GM12878 (cell line): ENCODE measurements around the gene RUFY3. TPM values are rescaled to one million over a fixed set of nuclear protein-coding genes. Genes with fewer than 3 reads are reported as not detected.

Experiments
- ATAC-seq: fragments of 200-7000 bp; cut with Tn5 transposase; 3 replicates; pipeline ENCODE4 v1.9.1; 2020; ENCODE audit warnings: mild to moderate bottlenecking, moderate library complexity
- BruUV-seq: library from RNA; stranded (reverse); fragments of 400-500 nt; replicated peaks from 2 replicates; lab custom pipeline; 2021; lab: Mats Ljungman, UMichigan
- CTCF ChIA-PET: fragments of 300-600 bp; sonication (Branson Sonifier 250); formaldehyde crosslinking; extraction: SDS; loops from one replicate; lab custom pipeline; 2021; ENCODE audit warnings: inconsistent platforms; lab: Yijun Ruan, JAX
- POLR2A ChIA-PET: fragments of 350-600 bp; formaldehyde crosslinking; extraction: SDS; loops from one replicate; lab custom pipeline; 2021; ENCODE audit warnings: inconsistent platforms; lab: Charles Lee
- RAD21 ChIA-PET: fragments of 300-600 bp; sonication (Branson Sonifier 250); formaldehyde crosslinking; loops from one replicate; lab custom pipeline; 2023; ENCODE audit warnings: antibody characterized with exemption; ENCODE audit not compliant: unreplicated experiment; lab: Charles Lee
- SMC1A ChIA-PET: fragments of 300-600 bp; sonication (Branson Sonifier 250); formaldehyde crosslinking; loops from one replicate; lab custom pipeline; 2023; ENCODE audit not compliant: unreplicated experiment, uncharacterized antibody; lab: Charles Lee
- DNase-seq: peaks from one replicate; pipeline ENCODE4 v3.0.0-alpha.2; 2011; ENCODE audit warnings: low read depth, low spot score
- FAIRE-seq: peaks from 3 replicates; lab custom pipeline; 2011; peaks lifted over from hg19 to GRCh38; lab: Jason Lieb, UNC
- H2AFZ ChIP-seq: 2 replicates; pipeline ENCODE4 v1.6.0; 2011; ENCODE audit warnings: low read depth, low read length, control low read depth; ENCODE audit not compliant: control insufficient read depth
- H3K27ac ChIP-seq: 2 replicates; pipeline ENCODE4 v1.5.1; 2011; ENCODE audit warnings: control low read depth; ENCODE audit not compliant: control insufficient read depth, insufficient read depth
- H3K27me3 ChIP-seq, 2 experiments: replicated peaks in 1 of 2; 2 replicates each; pipeline versions ENCODE4 v1.6.0 to v1.6.1; 2011; ENCODE audit warnings: low read length in 1 of 2; ENCODE audit not compliant: control insufficient read depth in 2 of 2, insufficient read depth in 2 of 2
- H3K36me3 ChIP-seq, 2 experiments: 2 replicates each; pipeline ENCODE4 v1.5.1; 2011; ENCODE audit warnings: low read length in 1 of 2; ENCODE audit not compliant: control insufficient read depth in 2 of 2, insufficient read depth in 2 of 2
- H3K4me1 ChIP-seq: 2 replicates; pipeline ENCODE4 v1.6.1; 2011; ENCODE audit warnings: mild to moderate bottlenecking, low read length, moderate library complexity, mixed read lengths; ENCODE audit not compliant: control insufficient read depth, insufficient read depth
- H3K4me2 ChIP-seq: 2 replicates; pipeline ENCODE4 v1.6.0; 2011; ENCODE audit warnings: control low read depth; ENCODE audit not compliant: control insufficient read depth, insufficient read depth
- H3K4me3 ChIP-seq: fragments of 200-600 bp; sonication (generic); 2 replicates; pipeline ENCODE4 v1.5.1; 2016
- H3K79me2 ChIP-seq: 2 replicates; pipeline ENCODE4 v1.6.0; 2011; ENCODE audit warnings: low read length; ENCODE audit not compliant: control insufficient read depth, insufficient read depth
- H3K9ac ChIP-seq: 2 replicates; pipeline ENCODE4 v1.8.0; 2011; ENCODE audit warnings: low read length, control low read depth, mixed read lengths; ENCODE audit not compliant: control insufficient read depth, insufficient read depth
- H3K9me3 ChIP-seq: replicated peaks from 3 replicates; pipeline ENCODE4 v1.5.1; 2011; ENCODE audit warnings: mild to moderate bottlenecking, low read length; ENCODE audit not compliant: control insufficient read depth, insufficient read depth
- H4K20me1 ChIP-seq: 2 replicates; pipeline ENCODE4 v1.6.0; 2011; ENCODE audit not compliant: control insufficient read depth, insufficient read depth
- ATF7 ChIP-seq: fragments of 450-650 bp; IDR thresholded peaks from 2 replicates; pipeline ENCODE4 v1.6.1; 2016; ENCODE audit warnings: low read depth, mild to moderate bottlenecking
- FOXM1 ChIP-seq: IDR thresholded peaks from 2 replicates; pipeline ENCODE4 v1.6.1; 2012; ENCODE audit warnings: low read depth, mild to moderate bottlenecking, inconsistent platforms, low read length, moderate library complexity
- IKZF1 ChIP-seq: fragments of 450-650 bp; conservative IDR thresholded peaks from 2 replicates; pipeline ENCODE4 v1.6.1; 2017; ENCODE audit warnings: antibody characterized with exemption, mild to moderate bottlenecking
- MEF2A ChIP-seq: IDR thresholded peaks from 2 replicates; pipeline ENCODE4 v1.6.1; 2011; ENCODE audit warnings: low read depth, mild to moderate bottlenecking, low read length, moderate library complexity; ENCODE audit not compliant: insufficient read depth
- MEF2B ChIP-seq: fragments of 450-650 bp; IDR thresholded peaks from 2 replicates; pipeline ENCODE4 v1.6.1; 2018; ENCODE audit warnings: mild to moderate bottlenecking, moderate library complexity; ENCODE audit not compliant: partially characterized antibody, poor library complexity, severe bottlenecking
- MTA2 ChIP-seq: fragments of 450-650 bp; IDR thresholded peaks from 2 replicates; pipeline ENCODE4 v1.6.1; 2016; ENCODE audit warnings: low read depth, mild to moderate bottlenecking, moderate library complexity
- MXI1 ChIP-seq: fragments of 150-350 bp; IDR thresholded peaks from 2 replicates; pipeline ENCODE4 v1.6.1; 2011; ENCODE audit warnings: low read depth, mild to moderate bottlenecking, inconsistent platforms, low read length, improper control_type of control experiment
- NFIC ChIP-seq: IDR thresholded peaks from 2 replicates; pipeline ENCODE4 v1.6.1; 2012; ENCODE audit warnings: low read depth, mild to moderate bottlenecking, inconsistent platforms, low read length, moderate library complexity
- RBBP5 ChIP-seq: fragments of 200-600 bp; sonication (generic); conservative IDR thresholded peaks from 2 replicates; pipeline ENCODE4 v1.6.1; 2016
- RUNX3 ChIP-seq: IDR thresholded peaks from 2 replicates; pipeline ENCODE4 v1.6.1; 2012; ENCODE audit warnings: low read length, inconsistent platforms
- TBL1XR1 ChIP-seq: IDR thresholded peaks from 2 replicates; pipeline ENCODE4 v1.6.1; 2012; ENCODE audit warnings: low read depth, low read length, improper control_type of control experiment
- in situ Hi-C: fragments of 300-500 bp; cut with MboI; formaldehyde crosslinking; loops from 9 replicates; pipeline ENCODE4 v1.14.3; 2018; ENCODE audit warnings: mixed read lengths
- intact Hi-C: fragments of 100-400 bp; cut with micrococcal nuclease; formaldehyde crosslinking; loops from one replicate; pipeline ENCODE4 v1.14.2; 2022; ENCODE audit not compliant: unreplicated experiment
- polyA plus RNA-seq, 11 experiments: library from polyadenylated mRNA; depleted of rRNA in 4 of 11; unstranded in 6 of 11; stranded (reverse) in 5 of 11; fragments of >200 nt; fragmentation: Nextera tagmentation in 4 of 11; fragmentation: Illumina TruSeq in 1 of 11; extraction: Ambion mirVana in 4 of 11; extraction: Trizol in 1 of 11; gene quantifications; 1 replicate in 1 of 11; 2 replicates in 10 of 11; pipeline versions ENCODE4 v1.2.1 to v1.2.3, GENCODE V29; 2011 to 2016; ENCODE audit warnings: inconsistent platforms in 2 of 11, missing spikeins in 2 of 11, low read depth in 1 of 11
- total RNA-seq, 4 experiments: library from RNA; depleted of rRNA in 3 of 4; stranded (reverse); fragments of >200 nt in 3 of 4; fragmentation: Illumina TruSeq in 1 of 4; extraction: Trizol in 1 of 4; gene quantifications; 2 replicates each; pipeline versions ENCODE4 v1.2.1 to v1.2.3, GENCODE V29; 2013 to 2021
- TF ChIP-seq, protein P1 (sequence below): fragments of 450-650 bp; IDR thresholded peaks from 2 replicates; pipeline ENCODE4 v1.6.1; 2017; ENCODE audit warnings: mild to moderate bottlenecking, low read depth, inconsistent platforms; ENCODE audit not compliant: poor library complexity, severe bottlenecking
- TF ChIP-seq, protein P2 (sequence below): fragments of 450-650 bp; IDR thresholded peaks from 2 replicates; pipeline ENCODE4 v1.6.1; 2016; ENCODE audit warnings: mild to moderate bottlenecking
- TF ChIP-seq, protein P3 (sequence below): IDR thresholded peaks from 2 replicates; pipeline ENCODE4 v1.6.1; 2012; ENCODE audit warnings: low read length, inconsistent platforms

The RUFY3 gene
- total and polyA plus RNA-seq, 10 of the 15 experiments (the other 5 are each of a cell fraction or from before 2014, with no cell fraction given), result 5.1 to 28.3 (median 13.1) TPM

DNA sequence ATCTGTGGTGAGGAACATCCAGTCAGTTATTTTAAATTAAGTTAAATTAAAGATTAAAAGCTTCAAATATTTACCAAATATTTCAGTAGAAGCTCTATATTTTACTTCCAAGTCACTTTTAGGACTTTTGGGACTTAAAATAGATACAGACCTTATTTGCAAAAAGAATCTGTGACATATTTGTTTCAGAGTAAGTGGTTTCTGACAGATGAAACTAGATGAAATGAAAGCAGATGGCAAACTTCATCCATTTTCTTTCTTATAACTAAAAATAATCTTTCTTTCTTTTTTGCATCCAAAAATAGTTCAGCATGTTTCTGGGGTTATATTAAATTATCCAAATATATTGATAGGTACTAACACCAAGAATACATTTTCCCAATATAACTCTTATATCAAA lies 40.1 kb upstream of the RUFY3 start:
- Histone ChIP-seq H2AFZ (no peak overlapping the region), H3K4me2 (peak overlapping the region; percentile 7; the same call in 1 of the 2 replicates), H3K27me3 (no peaks in the 10 kb centered on the region), H3K4me1 (peaks cover 43% of the 10 kb centered on the region), H3K27ac (peak overlapping the region; percentile 74; the same call in 1 of the 2 replicates), H3K9me3 (no peaks in the 10 kb centered on the region), H3K79me2 (no peaks in the 10 kb centered on the region; the same call in 1 of the 2 replicates), H4K20me1 (no peaks in the 10 kb centered on the region), H3K9ac (no peak overlapping the region), H3K4me3 (no peak overlapping the region), H3K36me3 (no peaks in the 10 kb centered on the region)
- SMC1A ChIA-PET, result interaction anchor here (1.3 to 12.8 kb wide), 8 partner anchors 9 to 74 kb away, joined by 3 to 170 read pairs (median 6); partner anchors contain the start of gene JCHAIN
- TF ChIP-seq IKZF1, result no peak
- TF ChIP-seq TBL1XR1, result peak; percentile 76
- no peak for TF ChIP-seq RBBP5
- TF ChIP-seq, protein P1, sequence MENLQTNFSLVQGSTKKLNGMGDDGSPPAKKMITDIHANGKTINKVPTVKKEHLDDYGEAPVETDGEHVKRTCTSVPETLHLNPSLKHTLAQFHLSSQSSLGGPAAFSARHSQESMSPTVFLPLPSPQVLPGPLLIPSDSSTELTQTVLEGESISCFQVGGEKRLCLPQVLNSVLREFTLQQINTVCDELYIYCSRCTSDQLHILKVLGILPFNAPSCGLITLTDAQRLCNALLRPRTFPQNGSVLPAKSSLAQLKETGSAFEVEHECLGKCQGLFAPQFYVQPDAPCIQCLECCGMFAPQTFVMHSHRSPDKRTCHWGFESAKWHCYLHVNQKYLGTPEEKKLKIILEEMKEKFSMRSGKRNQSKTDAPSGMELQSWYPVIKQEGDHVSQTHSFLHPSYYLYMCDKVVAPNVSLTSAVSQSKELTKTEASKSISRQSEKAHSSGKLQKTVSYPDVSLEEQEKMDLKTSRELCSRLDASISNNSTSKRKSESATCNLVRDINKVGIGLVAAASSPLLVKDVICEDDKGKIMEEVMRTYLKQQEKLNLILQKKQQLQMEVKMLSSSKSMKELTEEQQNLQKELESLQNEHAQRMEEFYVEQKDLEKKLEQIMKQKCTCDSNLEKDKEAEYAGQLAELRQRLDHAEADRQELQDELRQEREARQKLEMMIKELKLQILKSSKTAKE, result peak; percentile 21
- TF ChIP-seq, protein P2, sequence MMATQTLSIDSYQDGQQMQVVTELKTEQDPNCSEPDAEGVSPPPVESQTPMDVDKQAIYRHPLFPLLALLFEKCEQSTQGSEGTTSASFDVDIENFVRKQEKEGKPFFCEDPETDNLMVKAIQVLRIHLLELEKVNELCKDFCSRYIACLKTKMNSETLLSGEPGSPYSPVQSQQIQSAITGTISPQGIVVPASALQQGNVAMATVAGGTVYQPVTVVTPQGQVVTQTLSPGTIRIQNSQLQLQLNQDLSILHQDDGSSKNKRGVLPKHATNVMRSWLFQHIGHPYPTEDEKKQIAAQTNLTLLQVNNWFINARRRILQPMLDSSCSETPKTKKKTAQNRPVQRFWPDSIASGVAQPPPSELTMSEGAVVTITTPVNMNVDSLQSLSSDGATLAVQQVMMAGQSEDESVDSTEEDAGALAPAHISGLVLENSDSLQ, result peak; percentile 18; the same call in 1 of the 2 replicates
- peak; percentile 91 for TF ChIP-seq MEF2B
- no peak for TF ChIP-seq MXI1
- peak; percentile 64; the same call in 1 of the 2 replicates for TF ChIP-seq RUNX3
- TF ChIP-seq ATF7, result peak; percentile 51; the same call in 1 of the 2 replicates
- TF ChIP-seq MEF2A, result peak; percentile 96
- TF ChIP-seq, protein P3, sequence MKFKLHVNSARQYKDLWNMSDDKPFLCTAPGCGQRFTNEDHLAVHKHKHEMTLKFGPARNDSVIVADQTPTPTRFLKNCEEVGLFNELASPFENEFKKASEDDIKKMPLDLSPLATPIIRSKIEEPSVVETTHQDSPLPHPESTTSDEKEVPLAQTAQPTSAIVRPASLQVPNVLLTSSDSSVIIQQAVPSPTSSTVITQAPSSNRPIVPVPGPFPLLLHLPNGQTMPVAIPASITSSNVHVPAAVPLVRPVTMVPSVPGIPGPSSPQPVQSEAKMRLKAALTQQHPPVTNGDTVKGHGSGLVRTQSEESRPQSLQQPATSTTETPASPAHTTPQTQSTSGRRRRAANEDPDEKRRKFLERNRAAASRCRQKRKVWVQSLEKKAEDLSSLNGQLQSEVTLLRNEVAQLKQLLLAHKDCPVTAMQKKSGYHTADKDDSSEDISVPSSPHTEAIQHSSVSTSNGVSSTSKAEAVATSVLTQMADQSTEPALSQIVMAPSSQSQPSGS, result peak; percentile 70; the same call in 1 of the 2 replicates
- peak; percentile 79; the same call in 1 of the 2 replicates for TF ChIP-seq FOXM1
- peak; percentile 83 for TF ChIP-seq NFIC
- 0 out of 2 replicates have a peak, but pooled peaks have one; percentile 17 for TF ChIP-seq MTA2
- RAD21 ChIA-PET, result interaction anchor here (1.0 to 3.5 kb wide), 6 partner anchors 10 to 249 kb away, joined by 3 to 24 read pairs (median 4); partner anchors contain the start of gene JCHAIN
- no peak for DNase-seq
- intact Hi-C loops, result loop anchor here (10.0 kb wide), 1 partner anchor 313 kb away; the partner anchor contains the start of gene DCK
- in situ Hi-C loops, result loop anchor here (25.0 kb wide), 1 partner anchor 1619 kb away; no protein-coding TSS in a partner anchor
- ATAC-seq, result peak; percentile 41
- POLR2A ChIA-PET, result interaction anchor here (0.6 to 1.5 kb wide), 5 partner anchors 11 to 53 kb away, joined by 3 to 5 read pairs (median 3); no protein-coding TSS in a partner anchor
- FAIRE-seq, result no peak
- BruUV-seq, result no TSS peak
- CTCF ChIA-PET, result interaction anchor here (0.6 to 2.8 kb wide), 6 partner anchors 10 to 55 kb away, joined by 3 to 25 read pairs (median 4); partner anchors contain the start of gene JCHAIN
